DMS 273 (cell line): ENCODE data around the gene KATNAL1.

ENCODE experiments used
- DNase-seq: peaks from one replicate; lab custom pipeline; 2025; ENCODE audit not compliant: unreplicated experiment; lab: John Stamatoyannopoulos, UW

The KATNAL1 gene

GRCh38 chr13:30333616-30334015, 26.3 kb upstream of the KATNAL1 start:
- DNase-seq: no peak

- DNase-seq: no peak
Observed at GRCh38 chr13:30332456-30333143, 25.2 kb upstream of the KATNAL1 start.

GRCh38 chr13:30331331-30331771, 24.0 kb upstream of the KATNAL1 start:
- no peak for DNase-seq

- DNase-seq: no peak
Observed at GRCh38 chr13:30329009-30329585, 21.7 kb upstream of the KATNAL1 start.

GRCh38 chr13:30325668-30326067, 18.3 kb upstream of the KATNAL1 start:
- DNase-seq: no peak

GRCh38 chr13:30323524-30323923, 16.2 kb upstream of the KATNAL1 start:
- no peak for DNase-seq

- no peak for DNase-seq
Observed at GRCh38 chr13:30322428-30322827, 15.1 kb upstream of the KATNAL1 start.

GRCh38 chr13:30321256-30321655, 13.9 kb upstream of the KATNAL1 start:
- DNase-seq: no peak

GRCh38 chr13:30319655-30320054, 12.3 kb upstream of the KATNAL1 start:
- no peak for DNase-seq

- DNase-seq: no peak
Observed at GRCh38 chr13:30319130-30319529, 11.8 kb upstream of the KATNAL1 start.

- DNase-seq: no peak
Observed at GRCh38 chr13:30318026-30318425, 10.7 kb upstream of the KATNAL1 start.

- DNase-seq: no peak
Observed at GRCh38 chr13:30314562-30314961, 7.2 kb upstream of the KATNAL1 start.

GRCh38 chr13:30314069-30314468, 6.7 kb upstream of the KATNAL1 start:
- DNase-seq: no peak

- DNase-seq: no peak
Observed at GRCh38 chr13:30313311-30313710, 6.0 kb upstream of the KATNAL1 start.

- no peak for DNase-seq
Observed at GRCh38 chr13:30312904-30313303, 5.6 kb upstream of the KATNAL1 start.

GRCh38 chr13:30308548-30308947, 1.2 kb upstream of the KATNAL1 start:
- no peak for DNase-seq

- DNase-seq: no peak
Observed at GRCh38 chr13:30307971-30308290, 580 bp upstream of the KATNAL1 start.

GRCh38 chr13:30306762-30307193, 573 bp downstream of the KATNAL1 start:
- peak; percentile 95 for DNase-seq

GRCh38 chr13:30305456-30305970, 1.8 kb downstream of the KATNAL1 start:
- DNase-seq: no peak

- DNase-seq: no peak
Observed at GRCh38 chr13:30303269-30303668, 4.1 kb downstream of the KATNAL1 start.

GRCh38 chr13:30301827-30302226, 5.5 kb downstream of the KATNAL1 start:
- DNase-seq: no peak

- no peak for DNase-seq
Observed at GRCh38 chr13:30300596-30300995, 6.8 kb downstream of the KATNAL1 start.

GRCh38 chr13:30299786-30300185, 7.6 kb downstream of the KATNAL1 start:
- no peak for DNase-seq
